NCI-H1092 treated with DMSO at 0.1 percent for 48 hours (cell line): ENCODE measurements around the gene TBX6.

Experiments used
- DNase-seq: peaks from one replicate; lab custom pipeline; 2025; lab: John Stamatoyannopoulos, UW

Gene TBX6

GRCh38 chr16:30086291-30087140, 5.2 kb downstream of the TBX6 start:
- DNase-seq, result no peak

GRCh38 chr16:30085820-30086219, 5.9 kb downstream of the TBX6 start:
- DNase-seq, result no peak

DNA sequence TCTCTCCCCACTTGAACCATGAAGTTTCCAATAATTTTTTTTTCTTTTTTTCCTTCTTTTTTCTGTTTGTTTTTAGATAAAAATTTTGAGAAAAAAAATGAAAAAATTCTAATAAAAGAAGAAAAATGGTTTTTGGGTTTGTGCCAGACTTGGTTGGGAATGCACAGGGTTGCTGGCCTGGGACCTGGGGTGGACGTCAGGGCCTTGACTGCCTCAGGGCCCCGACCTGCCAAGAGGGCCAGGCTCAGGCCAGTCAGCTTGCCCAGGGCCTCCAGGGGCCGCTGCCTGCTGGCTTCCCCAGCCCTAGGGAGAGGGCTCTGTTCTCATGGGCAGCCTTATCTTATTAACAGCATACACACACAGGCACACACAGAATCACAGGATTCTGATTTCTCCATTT, 6.5 kb downstream of the TBX6 start:
- no peak for DNase-seq

GRCh38 chr16:30084816-30085159, 6.9 kb downstream of the TBX6 start:
- no peak for DNase-seq

- no peak for DNase-seq
Observed at GRCh38 chr16:30084096-30084815, 7.5 kb downstream of the TBX6 start.

GRCh38 chr16:30083216-30084055, 8.3 kb downstream of the TBX6 start:
- DNase-seq, result no peak

GRCh38 chr16:30082545-30083090, 9.1 kb downstream of the TBX6 start:
- DNase-seq, result no peak

GRCh38 chr16:30079480-30079879, 12.2 kb downstream of the TBX6 start:
- DNase-seq, result no peak

GRCh38 chr16:30078744-30079143, 13.0 kb downstream of the TBX6 start:
- no peak for DNase-seq

GRCh38 chr16:30077656-30078055, 14.1 kb downstream of the TBX6 start:
- DNase-seq, result no peak

DNA sequence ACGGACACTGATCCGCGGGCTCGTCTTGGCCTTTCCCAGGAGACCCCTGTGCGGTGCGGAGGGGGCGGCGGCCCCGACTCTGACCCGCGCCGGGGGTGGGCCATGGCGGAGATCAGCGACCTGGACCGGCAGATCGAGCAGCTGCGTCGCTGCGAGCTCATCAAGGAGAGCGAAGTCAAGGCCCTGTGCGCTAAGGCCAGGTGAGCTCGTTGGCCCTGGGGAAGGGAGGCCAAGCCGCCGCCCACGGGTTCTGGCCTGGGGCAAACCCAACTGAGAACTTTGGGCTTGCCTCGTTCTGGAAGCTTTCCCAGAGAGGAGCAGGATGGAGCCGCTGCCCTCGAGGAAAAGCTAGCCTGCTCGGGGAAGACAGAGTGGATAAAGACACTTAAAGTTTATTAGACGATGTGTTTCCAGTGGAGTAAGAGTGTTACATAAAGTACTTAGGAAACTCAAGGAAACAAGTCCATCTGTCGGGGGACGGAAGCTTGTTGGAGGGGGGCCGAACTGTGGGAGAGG, 15.4 kb downstream of the TBX6 start:
- DNase-seq, result no peak

DNA sequence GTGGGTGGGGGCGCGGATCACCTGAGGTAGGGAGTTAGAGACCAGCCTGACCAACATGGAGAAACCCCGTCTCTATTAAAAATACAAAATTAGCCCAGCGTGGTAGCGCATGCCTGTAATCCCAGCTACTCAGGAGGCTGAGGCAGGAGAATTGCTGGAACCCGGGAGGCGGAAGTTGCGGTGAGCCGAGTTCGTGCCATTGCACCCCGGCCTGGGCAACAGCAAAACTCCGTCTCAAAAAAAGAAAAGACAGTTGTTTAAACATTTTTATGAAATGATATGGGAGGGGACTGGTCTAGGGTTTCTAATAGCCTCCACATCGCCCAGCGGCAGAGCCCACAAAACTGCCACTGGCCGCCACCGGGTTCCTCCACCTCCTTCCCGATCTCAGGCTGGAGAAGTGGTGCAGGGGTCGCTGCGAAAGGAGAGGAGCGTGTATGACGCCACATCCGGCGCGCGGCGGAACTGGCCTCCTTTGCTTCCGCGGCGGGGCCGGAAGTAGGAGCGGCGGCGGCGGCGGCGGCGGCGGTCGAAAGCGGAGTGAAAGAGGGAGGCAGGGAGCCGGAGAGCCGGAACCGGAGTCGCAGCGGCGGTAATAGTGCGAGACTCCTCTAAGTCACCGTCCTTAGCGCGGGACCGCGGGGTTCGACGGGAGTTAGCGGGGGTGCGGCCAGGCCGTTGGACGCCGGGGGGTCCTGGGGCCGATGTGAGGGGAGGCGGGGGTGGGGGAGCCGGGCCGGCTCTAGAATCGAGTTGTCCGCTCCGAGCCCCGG, 16.0 kb downstream of the TBX6 start, which contains the start of gene PPP4C:
PPP4C (plus strand) TSS at position 492 of the 773 bp plus-strand sequence. CDS start 384 bp downstream, outside the sequence.
- DNase-seq, result peak; percentile 85

- no peak for DNase-seq
Observed at GRCh38 chr16:30070490-30070889, 21.2 kb downstream of the TBX6 start.

DNA sequence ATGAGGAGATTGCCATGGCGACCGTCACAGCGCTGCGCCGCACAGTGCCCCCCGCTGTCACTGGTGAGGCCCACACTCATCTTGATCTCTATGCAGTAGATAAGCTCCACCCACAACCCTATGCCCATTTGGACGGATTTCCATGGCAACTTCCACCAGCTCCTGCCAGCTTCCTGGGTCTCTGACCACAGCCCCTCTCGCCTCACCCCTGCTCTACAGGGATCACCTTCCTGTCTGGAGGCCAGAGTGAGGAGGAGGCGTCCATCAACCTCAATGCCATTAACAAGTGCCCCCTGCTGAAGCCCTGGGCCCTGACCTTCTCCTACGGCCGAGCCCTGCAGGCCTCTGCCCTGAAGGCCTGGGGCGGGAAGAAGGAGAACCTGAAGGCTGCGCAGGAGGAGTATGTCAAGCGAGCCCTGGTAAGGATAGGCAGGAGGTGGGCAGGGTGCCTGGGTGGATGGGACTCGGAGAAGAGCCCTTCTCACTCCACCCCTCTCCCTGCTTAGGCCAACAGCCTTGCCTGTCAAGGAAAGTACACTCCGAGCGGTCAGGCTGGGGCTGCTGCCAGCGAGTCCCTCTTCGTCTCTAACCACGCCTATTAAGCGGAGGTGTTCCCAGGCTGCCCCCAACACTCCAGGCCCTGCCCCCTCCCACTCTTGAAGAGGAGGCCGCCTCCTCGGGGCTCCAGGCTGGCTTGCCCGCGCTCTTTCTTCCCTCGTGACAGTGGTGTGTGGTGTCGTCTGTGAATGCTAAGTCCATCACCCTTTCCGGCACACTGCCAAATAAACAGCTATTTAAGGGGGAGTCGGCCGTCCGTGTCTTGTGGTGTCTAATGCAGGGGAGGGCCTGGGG, 21.9 kb downstream of the TBX6 start:
- no peak for DNase-seq

GRCh38 chr16:30068750-30069610, 22.7 kb downstream of the TBX6 start:
- peak; percentile 5 for DNase-seq

GRCh38 chr16:30068333-30068732, 23.4 kb downstream of the TBX6 start:
- no peak for DNase-seq

DNA sequence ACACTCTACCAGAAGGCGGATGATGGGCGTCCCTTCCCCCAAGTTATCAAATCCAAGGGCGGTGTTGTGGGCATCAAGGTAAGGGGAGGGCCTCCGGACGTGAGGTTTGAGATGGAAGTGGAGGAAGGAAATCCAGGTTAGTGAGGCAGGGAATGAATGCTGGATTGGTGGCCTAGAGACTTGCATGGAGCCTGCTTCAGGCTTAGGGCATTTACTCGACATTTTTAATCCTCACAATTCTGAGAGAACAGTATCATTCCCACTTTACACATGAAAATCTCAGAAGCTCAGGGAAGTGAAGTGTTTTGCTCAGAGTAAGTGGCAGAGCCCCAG, 24.2 kb downstream of the TBX6 start:
- DNase-seq, result no peak

DNA sequence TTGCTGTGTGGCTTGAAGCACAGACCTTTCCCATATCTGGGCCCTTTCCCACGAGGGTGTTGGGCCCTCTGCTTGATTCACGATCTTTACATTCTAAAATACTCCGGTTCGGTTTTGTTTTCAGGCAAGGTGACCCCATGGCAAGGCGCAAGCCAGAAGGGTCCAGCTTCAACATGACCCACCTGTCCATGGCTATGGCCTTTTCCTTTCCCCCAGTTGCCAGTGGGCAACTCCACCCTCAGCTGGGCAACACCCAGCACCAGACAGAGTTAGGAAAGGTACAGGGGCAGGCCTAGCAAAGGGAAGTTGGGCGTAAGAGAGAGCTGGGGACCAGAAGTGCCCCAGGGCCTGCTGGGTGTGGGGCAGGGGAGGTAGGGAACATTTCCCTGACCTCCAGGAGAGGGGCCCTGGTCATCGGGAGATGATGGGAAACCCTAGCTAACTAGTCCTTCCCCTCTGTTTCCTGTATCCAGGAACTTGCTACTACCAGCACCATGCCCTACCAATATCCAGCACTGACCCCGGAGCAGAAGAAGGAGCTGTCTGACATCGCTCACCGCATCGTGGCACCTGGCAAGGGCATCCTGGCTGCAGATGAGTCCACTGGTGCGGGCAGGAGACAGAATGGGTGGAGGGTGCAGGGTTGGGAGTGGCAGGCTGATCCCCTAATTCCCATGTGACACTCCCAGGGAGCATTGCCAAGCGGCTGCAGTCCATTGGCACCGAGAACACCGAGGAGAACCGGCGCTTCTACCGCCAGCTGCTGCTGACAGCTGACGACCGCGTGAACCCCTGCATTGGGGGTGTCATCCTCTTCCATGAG, 24.8 kb downstream of the TBX6 start:
- DNase-seq, result no peak
